NCI-H2107 (cell line): Measurements from ENCODE around the gene ALDOA.
"Not testable (repeated sequence)": the region's sequence is repeated elsewhere in the genome, so short reads cannot be mapped to it uniquely, and the experiment has no call there.

Experiments
- DNase-seq: peaks from one replicate; lab custom pipeline; 2025; lab: John Stamatoyannopoulos, UW

ALDOA gene

DNA sequence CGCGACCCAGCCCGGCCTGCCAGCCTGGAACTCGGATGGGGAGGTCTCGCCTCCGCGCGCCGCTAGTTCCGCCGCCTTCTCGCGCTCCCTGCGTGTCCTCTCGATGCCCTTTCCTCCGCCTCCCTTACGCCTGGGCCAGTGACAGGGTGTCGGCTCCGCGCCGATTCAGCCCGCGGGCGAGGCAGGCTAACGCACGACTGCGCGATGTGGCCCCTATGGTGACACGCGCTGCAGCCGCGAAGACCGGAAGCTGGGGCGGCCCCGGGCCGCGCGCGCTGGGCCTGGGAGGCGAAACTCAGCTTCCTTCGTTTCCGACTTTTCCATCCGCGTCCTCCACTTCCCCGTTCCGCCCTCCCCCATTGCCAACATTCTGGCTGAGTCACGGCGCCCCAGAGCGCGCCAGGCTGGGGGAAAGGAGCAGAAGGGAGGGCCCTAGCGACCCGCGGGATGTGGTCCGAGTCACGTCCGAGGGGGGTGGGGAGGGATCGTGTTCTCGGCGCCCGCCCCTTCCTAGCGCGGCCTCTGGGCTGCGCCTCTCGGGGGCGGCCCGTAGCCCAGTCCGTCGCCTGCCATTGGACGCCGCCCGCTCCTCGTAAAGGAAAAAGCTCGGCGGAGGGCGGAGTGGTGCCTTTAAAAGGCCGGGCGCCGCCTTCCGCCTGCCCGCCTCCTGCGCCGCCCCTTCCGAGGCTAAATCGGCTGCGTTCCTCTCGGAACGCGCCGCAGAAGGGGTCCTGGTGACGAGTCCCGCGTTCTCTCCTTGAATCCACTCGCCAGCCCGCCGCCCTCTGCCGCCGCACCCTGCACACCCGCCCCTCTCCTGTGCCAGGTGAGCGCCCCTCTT lies at the start of gene ALDOA:
Gene ALDOA, plus strand, starts transcription at position 659 of the 841 bp plus-strand sequence. CDS start 1,138 bp downstream, outside the sequence.
- peak; percentile 96 for DNase-seq

DNA sequence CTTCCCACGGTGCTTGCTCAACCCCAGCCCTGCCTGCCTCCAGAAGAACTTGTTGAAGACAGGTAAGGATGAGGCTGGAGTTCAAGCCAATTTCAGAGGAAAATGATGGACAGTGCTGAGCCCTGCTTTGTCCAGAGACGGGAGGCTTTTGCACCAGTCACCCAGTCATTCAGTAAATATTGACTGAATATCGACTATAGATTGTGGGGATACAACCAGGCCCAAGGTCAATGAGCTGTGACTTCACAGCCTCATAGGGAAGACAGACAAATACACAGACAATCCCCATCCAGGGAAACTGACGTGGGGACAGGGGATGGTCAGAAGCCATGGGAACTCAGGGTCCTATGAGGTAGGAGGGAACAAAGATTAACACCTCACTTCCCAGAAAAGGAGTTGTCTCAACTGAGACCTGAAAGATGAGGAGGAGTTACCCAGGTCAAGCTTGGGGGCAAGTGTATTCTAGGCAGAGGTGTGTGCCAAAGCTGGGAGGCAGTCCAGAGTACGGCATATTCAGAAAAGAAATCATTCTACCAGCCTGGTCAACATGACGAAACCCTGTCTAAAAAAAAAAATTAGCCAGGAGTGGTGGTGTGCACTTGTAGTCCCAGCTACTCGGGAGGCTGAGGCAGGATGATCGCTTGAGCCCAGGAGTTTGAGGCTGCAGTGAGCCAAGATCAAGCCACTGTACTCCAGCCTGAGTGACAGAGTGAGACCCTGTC lies 48.8 kb upstream of the ALDOA start:
- no peak for DNase-seq

DNA sequence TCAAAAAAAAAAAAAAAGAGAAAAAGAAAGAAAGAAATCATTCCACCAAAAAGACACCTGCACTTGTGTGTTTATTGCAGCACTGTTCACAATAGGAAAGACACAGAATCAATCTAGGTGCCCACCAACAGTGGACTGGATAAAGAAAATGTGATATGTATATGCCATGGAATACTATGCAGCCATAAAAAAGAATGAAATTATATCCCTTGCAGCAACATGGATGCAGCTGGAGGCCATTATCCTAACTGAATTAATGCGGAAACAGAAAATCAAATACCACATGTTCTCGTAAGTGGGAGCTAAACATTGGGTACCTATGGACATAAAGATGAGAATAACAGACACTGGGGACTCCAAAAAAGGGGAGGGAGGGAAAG lies 48.3 kb upstream of the ALDOA start:
- no peak for DNase-seq

DNA sequence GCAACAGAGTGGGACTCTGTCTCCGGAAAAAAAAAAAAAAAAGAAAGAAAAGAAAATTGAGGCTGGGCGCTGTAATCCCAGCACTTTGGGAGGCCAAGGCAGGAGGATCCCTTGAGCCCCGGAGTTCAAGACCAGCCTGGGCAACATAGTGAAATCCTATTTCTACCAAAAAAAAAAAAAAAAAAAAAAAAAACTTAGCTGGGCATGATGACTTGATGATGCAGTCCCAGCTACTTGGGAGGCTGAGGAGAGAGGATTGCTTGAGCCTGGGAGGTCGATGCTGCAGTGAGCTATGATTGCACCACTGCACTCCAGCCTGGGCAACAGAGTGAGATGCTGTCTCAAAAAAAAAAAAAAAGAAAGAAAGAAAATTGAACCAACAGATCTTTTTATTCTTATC lies 47.6 kb upstream of the ALDOA start:
- not testable (repeated sequence) for DNase-seq

DNA sequence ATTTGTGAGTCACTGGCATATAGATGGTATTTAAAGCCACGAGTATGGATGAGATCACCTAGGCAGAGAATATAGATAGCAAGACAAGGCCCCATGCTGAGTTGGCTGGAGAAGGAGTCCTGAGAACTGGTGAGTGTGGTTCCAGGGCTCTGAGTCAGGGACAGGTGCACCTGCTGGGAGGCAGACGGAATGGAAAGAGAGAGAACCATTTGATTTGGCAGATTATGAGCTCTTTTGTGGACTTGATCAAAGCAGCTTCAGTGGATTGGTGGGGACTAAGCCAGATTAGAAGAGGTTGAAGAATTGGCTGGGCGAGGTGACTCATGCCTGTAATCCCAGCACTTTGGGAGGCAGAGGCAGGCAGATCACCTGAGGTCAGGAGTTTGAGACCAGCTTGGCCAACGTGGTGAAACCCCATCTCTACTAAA lies 46.8 kb upstream of the ALDOA start:
- DNase-seq, result no peak

DNA sequence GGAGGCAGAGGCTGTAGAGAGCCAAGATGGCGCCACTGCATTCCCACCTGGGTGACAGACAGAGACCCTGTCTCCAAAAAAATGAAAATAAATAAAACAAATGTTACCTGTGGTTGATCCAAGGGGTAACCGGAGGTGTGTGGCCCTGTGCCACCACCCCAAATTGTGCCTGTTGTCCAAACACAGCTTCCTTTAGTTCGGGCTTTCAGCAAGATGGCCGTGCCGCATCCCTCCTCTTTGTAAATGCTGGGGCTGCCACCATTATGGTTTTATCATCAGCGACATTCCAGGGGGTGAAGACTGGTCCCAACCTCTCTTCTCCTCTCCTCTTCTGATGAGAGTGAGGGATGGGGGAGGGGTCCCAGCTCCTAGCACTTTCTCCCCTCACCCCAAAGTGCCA lies 42.7 kb upstream of the ALDOA start, which contains the start of gene C16orf92:
Gene C16orf92, plus strand, starts transcription at position 312 of the 400 bp plus-strand sequence. CDS start 143 bp downstream, outside the sequence.
- DNase-seq, result no peak

DNA sequence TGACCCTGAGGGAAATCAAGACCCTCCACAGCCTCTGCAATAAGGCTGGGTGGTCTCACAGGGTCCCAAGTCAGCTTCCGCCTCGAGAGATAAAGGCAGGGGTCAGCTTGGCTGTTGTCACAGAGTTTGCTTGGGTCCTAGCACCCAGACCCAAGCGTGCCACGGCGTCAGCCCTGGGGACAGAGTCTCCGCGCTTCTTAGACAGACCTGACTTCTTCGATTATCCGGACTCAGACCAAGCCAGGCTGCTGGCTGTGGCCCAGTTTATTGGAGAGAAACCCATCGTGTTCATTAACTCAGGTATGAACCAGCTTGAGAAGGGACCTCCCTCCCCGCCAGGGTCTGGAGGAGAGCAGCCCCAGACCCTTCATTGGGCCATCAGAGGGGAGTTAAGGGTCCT lies 42.0 kb upstream of the ALDOA start:
- no peak for DNase-seq

DNA sequence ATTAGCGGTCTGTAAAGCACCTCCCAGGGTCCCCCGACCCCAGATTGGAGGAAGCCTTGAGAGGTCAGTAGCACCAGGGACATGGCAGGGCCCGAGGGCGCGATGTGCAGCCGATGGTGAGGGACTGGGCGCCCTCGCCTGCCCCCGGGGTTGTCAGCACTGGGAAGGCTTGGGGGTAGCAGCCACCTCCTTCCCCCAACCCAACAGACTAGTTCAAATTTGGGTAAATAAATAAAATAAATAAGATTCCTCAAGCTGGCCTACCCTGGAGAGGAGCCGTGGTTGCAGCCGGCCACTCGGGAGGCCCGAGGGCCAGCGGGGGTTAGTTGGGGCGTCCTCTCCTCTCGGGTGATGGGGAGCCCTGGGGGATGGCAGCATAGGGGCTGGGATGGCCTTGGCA lies 41.1 kb upstream of the ALDOA start:
- DNase-seq, result no peak

DNA sequence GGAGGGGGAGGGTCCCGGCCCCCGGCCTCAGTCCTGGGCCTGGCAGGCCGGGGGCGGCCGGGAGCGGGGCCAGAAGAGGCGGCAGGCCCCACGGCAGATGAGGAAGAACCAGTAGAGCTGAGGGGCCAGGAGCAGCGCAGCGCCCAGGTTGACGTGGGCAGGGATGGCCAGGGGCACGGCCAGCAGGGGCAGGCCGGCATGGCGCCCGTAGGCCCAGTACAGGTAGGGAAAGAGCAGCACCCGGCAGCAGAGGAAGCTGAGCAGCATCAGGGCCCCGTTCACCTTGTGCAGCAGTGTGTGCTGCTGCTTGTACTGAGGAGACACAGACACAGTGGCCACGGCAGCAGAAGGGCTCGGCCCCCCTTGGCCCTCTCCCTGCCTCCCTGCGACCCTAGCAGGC lies 40.4 kb upstream of the ALDOA start:
- no peak for DNase-seq

DNA sequence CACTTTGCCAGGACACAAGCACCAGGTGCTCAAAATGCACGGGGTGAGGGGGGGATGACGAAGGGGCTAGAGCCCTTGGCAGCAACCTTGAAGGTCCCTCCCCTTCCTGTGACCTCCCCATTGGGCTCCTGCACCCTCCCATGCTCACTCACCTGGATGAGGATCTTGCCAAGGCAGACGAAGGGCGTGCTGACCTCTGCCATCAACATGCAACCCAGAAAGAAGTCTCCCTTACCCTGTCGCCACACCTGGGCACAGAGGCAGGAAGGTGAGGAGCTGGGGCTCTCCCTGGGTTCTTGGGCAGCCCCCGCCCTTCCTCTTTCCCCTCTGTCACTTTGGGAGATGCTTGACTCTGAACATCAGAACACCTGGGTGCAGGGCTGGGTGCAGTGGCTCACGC lies 40.0 kb upstream of the ALDOA start:
- DNase-seq, result no peak

DNA sequence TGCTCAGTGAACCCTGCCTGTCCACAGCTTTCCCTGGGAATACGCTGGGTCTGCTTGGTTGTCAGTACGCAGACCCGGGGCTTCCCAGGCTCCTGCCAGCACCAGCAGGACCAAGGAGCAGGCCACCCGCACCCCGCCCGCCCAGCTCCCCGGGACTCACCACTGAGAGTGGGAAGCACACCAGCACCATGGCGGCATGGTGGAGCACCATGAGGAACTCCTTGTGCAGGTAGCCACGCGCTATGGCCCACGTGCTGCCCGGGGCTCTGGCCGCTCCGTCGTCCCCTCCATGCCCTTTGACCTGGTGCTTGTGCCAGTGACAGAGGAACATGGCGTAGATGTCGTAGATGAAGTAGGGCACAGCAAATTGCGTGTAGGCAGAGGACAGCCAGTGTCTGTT lies 39.1 kb upstream of the ALDOA start:
- DNase-seq, result no peak

DNA sequence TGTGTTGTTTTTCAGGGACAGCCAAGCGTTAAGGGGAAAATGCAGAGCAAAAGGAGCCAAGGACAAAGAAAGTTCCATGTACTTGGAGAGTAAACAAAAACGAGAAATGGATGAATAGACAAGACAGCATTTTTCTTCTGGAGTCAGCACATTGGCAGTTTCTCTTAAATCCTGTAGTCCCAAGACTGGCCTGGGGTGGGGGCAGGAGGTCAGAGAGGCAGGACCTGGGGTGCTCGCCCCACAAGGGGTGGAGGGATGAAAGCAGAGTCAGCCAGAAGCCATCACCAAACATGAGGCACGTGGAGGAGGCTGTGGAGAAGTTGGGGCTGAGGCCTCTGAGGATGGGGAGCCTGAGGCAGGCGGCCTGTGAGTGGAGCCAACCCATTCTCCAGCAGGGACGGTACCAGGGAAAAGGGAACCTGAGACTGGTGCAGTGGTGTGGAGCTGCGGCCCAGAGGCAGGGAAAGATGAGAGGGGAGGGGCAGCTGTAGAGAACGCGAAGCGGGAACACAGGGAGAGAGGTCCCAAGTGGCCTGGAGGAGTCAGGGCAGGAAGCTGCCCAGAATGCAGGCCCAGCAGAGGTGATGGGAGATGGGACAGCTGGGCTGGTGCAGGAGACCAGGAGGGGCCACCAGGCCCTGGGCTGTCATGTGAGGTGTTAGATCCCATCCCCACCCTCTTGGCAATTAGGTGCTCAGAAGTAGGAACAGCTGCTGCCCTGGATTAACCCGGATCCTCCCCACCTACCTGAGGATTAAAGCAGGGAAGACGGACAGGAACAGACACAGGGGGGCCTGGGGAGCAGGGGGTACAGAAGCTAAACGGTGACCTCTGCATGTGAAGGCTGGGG lies 37.7 kb upstream of the ALDOA start:
- DNase-seq, result no peak

DNA sequence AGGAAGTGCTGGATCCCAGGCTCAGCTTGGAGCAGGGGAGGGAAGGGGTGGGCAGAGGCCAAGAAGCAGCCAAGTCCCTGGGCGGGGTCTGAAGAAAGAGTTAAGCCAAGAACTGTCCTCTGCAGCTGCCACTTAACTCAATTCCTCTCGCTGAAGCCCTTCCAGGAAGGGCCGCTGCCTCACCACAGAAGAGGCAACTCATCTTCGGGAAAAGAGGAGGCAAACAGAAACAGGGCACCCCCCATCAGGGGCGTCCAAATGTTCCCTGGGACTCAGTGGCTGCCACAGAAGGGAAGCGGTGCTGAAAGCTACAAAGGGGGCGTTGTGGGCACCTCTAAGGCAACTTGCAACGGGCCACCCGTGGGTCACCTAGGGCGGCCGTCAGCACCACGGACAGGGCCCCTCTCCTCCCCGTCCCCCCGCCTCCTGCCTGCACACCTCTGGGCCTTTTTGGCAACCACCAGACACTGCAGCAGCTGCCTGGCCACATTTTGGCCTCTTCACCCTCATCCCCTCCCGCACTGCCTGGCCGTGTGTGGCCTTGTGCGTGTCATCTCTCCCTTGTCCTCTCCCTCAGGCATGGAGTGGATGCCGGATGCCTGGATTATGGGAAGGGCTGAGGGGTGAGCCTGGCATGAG lies 37.0 kb upstream of the ALDOA start:
- no peak for DNase-seq

DNA sequence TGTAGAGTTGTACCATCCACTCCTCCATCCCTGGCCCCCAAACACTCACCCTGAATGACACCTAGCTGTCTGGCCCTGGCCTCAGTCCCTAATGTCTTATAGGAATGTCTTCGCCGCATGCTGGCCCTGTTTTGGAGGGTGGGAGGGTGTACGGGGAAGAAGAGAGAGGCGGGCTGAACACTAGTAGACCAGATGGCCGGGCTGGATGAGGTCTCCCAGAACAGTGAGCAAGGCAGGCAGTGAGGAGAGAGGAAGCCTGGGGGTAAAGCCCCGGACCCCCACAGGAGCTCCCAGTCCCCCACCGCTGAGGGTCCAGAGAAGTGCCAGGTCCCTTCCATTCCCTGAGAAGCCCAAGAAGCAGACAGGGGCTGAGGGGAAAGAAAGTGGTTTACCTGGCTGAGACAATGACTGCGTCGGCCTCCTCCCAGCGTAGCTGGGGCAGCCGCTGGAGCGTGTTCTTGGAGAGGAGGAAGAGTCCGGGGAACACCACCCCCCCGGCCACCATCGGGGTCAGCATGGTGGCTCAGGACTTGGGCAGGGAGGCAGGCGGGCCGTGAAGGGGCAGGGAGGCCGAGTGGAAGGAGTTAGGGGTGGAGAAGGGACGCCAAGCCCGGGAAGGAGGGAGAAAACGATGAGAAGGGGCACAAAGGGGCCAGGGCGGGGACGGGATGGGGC lies 35.4 kb upstream of the ALDOA start:
- no peak for DNase-seq

DNA sequence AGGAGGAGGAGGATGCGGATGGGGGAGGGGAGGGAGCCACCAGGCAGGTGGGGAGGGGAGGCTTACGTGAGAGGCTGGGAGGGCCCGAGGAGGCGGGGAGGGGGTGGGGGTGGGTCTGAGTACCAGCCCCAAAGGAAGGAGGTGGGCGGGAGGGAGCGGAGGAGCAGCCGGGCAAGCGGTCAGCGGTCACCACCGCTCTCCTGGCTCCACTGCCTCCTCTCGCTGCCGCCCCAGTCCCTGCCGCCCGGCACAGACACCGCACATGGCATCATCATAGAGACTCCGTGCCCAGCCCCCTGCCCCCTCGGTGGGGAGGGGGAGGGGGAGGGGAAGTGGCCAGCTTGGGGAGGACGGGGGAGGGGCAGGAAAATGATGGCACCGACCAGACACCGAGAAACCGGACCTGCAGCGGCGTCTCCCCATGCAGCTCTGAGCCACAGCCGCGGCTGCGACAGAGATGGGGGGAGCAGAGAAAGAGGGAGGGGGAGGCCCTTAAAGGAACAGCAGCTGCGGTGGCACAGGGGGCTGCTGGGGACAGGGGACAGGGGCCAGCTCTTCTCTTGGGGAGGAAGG lies 34.6 kb upstream of the ALDOA start, which contains the start of gene TLCD3B:
Gene TLCD3B, minus strand, starts transcription at position 431 of the 573 bp plus-strand sequence. CDS start 744 bp downstream, outside the sequence.
- DNase-seq, result no peak

DNA sequence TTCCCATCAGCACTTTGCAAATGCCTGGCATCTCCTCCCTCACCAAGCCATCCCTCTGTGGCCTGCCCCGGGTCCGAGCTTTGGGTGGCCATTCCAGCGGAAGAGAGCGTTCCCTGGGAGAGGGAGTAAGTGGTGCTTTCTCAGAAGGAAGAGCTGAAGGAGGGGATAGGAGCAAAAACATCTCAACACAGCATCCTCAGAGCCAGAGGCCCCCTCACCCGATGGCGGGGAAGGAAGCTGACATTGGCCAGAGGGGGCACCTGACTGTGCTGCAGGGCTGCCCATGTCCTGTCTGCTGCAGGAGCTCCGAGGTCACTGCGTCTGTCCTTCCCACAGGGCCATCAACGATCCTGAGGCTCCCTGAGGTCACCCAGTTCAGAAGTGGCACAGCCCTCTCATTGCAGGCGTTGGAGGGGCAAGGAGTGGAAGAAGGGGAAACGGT lies 34.1 kb upstream of the ALDOA start:
- DNase-seq, result no peak

DNA sequence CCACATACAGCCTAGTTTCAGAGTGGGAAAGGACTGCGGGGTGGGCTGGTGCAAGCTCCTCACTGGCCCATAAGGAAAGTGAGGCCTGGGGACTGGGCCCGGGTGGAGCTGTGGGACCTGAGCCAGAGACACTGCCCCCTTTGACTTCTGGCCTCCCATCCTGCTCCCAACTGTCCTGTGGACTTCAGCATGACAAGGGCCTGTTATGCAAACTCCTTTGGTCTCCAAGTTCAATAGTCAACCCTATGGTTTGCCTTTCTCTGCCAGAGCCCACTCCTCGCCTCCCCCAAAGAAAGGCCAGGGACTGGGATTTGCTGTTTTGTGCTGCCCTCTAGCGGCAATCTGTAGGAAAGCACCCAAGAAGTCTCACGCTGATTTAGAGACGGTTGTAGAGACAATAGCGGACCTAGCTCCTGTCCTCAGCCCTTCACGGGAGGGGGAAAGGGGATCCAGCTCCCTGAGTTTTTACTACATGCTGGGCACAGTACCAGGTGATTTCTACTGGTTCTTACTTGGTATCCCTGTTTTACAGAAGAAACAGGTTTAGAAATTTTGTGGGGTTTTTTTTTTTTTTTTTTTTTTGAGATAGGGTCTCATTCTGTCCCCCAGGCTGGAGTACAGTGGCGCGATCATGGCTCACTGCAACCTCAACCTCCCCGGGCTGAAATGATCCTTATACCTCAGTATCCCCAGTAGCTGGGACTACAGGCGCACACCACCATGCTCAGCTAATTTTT lies 33.3 kb upstream of the ALDOA start:
- DNase-seq, result peak; percentile 76

DNA sequence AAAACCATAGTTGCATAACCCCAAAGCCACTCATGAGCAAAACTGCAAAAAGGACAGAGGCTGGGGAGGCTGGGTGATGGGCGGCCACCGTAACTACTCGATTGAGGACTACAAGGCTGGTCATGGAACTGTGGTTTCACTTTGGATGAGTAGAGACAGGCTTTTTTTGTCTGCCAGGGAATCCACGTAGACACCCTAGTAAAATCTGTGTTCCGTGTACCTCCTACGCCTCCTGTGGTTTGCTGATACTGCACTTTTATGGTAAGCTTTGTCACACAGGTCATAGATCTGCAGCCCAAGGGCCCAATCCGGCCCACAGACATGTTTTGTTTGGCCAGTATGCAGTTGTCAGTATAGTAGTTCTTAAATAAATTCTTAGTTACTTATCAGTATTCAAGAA lies 32.3 kb upstream of the ALDOA start:
- DNase-seq, result no peak

DNA sequence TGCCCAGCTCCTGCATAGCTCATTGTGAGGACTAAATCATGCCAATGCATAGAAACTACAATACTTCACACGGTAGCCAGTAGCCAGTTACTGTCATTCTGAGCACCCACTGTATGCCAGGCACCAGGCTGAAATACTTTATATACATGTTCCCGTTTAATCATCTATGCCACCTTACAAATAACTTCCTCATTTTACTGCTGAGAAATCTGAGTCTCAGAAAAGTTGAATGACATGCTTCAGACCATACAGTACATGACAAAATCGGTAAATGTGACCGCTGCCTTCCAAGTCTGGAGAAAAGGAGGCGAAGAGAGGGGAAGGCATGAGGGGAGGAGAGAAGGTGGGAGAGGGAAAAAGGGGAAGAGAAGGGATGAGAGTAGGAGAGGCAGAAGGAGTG lies 25.3 kb upstream of the ALDOA start:
- DNase-seq, result no peak

DNA sequence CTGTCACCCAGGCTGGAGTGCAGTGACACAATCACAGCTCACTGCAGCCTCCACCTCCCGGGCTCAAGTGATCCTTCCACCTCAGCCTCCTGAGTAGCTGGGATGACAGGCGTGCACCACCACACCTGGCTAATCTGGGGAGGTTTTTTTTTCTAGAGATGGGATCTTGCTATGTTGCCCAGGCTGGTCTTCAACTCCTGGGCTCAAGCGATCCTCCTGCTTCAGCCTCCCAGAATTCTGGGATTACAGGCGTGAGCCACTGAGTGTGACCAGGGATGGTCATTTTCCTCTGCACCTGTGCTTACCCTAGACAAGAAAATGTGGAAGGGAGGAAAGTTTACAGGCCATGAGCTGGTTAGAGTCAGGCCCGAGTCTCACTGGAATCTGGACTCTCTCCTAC lies 24.9 kb upstream of the ALDOA start:
- DNase-seq, result not testable (repeated sequence)
